Measurements from ENCODE around the gene GTPBP2. TPM values are rescaled to one million over a fixed set of nuclear protein-coding genes. Genes with fewer than 3 reads are reported as not detected.
A peak's percentile ranks its signal among the peaks of the same experiment; 100 is the strongest.

Gene GTPBP2
- total RNA-seq, 4 donors from 2014 or later: 23.7 to 67.6 (median 31.5) TPM

DNA sequence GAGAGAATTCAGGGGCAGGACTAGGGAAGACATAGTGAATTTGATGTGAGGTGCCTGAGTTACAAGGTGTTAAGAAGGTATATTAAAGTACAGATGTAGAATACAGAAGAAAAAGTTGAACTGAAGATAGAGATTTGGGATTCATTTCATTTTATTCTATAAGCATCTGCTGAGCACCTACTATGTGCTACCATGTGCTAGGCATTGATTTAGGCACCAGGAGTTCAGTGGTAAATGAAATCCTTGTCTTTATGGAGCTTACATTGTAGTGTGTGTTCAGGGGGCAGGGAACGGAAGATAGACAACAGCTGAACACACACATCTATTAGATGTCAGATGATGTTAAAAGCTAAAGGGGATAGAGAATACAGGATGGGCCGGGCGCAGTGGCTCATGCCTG, 18.5 kb upstream of the GTPBP2 start:
- Histone ChIP-seq H3K4me3 (no peak overlapping the region), H3K27ac (no peak overlapping the region), H3K4me1 (peaks cover 10% of the 10 kb centered on the region), H3K27me3 (no peaks in the 10 kb centered on the region), H3K9me3 (no peaks in the 10 kb centered on the region), H3K36me3 (no peaks in the 10 kb centered on the region)
- TF ChIP-seq, protein P1, sequence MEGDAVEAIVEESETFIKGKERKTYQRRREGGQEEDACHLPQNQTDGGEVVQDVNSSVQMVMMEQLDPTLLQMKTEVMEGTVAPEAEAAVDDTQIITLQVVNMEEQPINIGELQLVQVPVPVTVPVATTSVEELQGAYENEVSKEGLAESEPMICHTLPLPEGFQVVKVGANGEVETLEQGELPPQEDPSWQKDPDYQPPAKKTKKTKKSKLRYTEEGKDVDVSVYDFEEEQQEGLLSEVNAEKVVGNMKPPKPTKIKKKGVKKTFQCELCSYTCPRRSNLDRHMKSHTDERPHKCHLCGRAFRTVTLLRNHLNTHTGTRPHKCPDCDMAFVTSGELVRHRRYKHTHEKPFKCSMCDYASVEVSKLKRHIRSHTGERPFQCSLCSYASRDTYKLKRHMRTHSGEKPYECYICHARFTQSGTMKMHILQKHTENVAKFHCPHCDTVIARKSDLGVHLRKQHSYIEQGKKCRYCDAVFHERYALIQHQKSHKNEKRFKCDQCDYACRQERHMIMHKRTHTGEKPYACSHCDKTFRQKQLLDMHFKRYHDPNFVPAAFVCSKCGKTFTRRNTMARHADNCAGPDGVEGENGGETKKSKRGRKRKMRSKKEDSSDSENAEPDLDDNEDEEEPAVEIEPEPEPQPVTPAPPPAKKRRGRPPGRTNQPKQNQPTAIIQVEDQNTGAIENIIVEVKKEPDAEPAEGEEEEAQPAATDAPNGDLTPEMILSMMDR (IDR thresholded peaks at IDR 0.05): no peak
- no peak for TF ChIP-seq POLR2A (IDR thresholded peaks at IDR 0.05)
- TF ChIP-seq EP300 (IDR thresholded peaks at IDR 0.05): no peak
- no peak for TF ChIP-seq POLR2AphosphoS5 (IDR thresholded peaks at IDR 0.05)
- no peak for DNase-seq (ENCODE audit: low spot score in 2 of 2)
- WGBS: 100% methylated on average over 3 of the region's 3 CpGs

DNA sequence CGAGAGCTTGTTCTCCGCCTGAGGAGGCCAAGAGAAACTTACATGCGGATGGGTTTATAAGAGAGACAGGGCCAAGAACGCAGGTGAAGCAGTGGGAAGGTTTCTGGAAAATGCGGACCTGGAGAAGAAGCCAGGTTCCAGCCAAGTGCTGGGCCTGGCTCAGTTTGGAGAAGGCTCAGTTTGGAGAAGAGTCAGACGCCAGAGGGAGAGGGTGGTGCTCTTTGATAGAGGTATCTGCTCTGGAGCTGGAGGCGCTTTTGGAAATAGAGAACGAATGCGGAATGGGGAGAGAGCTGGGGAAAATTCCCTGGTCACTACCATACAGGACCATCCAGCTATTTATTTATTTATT, 16.5 kb upstream of the GTPBP2 start:
- no peak for TF ChIP-seq EP300 (IDR thresholded peaks at IDR 0.05)
- TF ChIP-seq, protein P1 (IDR thresholded peaks at IDR 0.05): no peak
- no peak for TF ChIP-seq POLR2A (IDR thresholded peaks at IDR 0.05)
- TF ChIP-seq POLR2AphosphoS5 (IDR thresholded peaks at IDR 0.05): no peak
- 7% methylated on average over 9 of the region's 9 CpGs for WGBS

DNA sequence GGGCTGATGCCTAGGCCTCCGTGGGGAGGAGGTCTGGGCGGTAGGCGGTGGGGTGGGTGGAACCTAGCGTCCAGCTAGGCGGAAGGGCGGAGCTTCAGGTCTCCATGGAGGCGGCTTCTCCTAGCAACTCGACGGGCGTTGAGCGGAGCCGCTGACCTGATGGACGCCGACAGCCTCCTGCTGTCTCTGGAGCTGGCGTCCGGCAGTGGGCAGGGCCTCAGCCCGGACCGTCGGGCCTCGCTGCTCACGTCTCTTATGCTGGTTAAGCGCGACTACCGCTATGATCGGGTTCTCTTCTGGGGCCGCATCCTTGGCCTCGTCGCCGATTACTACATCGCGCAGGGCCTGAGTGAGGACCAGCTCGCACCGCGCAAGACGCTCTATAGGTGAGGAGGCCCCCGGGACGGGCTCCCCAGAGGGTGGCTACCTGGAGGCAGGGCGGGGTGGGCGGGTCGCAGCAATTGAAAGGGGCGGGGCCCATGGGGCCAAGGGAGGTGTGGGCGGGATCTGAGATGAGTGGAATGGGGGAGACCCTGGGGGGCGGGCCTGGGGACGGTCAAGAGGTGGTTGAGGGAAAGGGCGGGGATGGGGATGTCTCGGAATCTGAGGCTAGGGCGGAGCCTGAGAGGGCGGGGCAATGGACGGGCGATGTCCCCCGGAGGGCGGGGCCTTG, 16.0 kb upstream of the GTPBP2 start, which contains the start of gene RSPH9:
TSS of gene RSPH9 (plus strand) at position 97 of the 673 bp plus-strand sequence. CDS start at position 160, 63 bp downstream.
- TF ChIP-seq EP300 (IDR thresholded peaks at IDR 0.05) (no peak), POLR2A (IDR thresholded peaks at IDR 0.05) (no peak), POLR2AphosphoS5 (IDR thresholded peaks at IDR 0.05) (no peak)
- TF ChIP-seq, protein P1 (IDR thresholded peaks at IDR 0.05): no peak
- Histone ChIP-seq H3K4me3 (peak within 1 kb of the TSS; percentile 45), H3K36me3 (peaks cover 17% of the 10 kb centered on the region), H3K27me3 (no peaks in the 10 kb centered on the region), H3K4me1 (peaks cover 10% of the 10 kb centered on the region), H3K27ac (no peak within 1 kb of the TSS), H3K9me3 (no peaks in the 10 kb centered on the region)
- WGBS: 8% methylated on average over 52 of the region's 52 CpGs
- DNase-seq (ENCODE audit: low spot score in 2 of 2): peak; percentile 81 to 87

More for the DNA sequence above, 16.5 kb upstream of the GTPBP2 start:
- DNase-seq (ENCODE audit: low spot score in 2 of 2): no peak
- H3K4me1 ChIP-seq: peaks cover 10% of the 10 kb centered on the region
- no peaks in the 10 kb centered on the region for H3K9me3 ChIP-seq
- H3K36me3 ChIP-seq: peaks cover 11% of the 10 kb centered on the region
- H3K27me3 ChIP-seq: no peaks in the 10 kb centered on the region
- H3K4me3 ChIP-seq: peak overlapping the region; percentile 45
- no peak overlapping the region for H3K27ac ChIP-seq

DNA sequence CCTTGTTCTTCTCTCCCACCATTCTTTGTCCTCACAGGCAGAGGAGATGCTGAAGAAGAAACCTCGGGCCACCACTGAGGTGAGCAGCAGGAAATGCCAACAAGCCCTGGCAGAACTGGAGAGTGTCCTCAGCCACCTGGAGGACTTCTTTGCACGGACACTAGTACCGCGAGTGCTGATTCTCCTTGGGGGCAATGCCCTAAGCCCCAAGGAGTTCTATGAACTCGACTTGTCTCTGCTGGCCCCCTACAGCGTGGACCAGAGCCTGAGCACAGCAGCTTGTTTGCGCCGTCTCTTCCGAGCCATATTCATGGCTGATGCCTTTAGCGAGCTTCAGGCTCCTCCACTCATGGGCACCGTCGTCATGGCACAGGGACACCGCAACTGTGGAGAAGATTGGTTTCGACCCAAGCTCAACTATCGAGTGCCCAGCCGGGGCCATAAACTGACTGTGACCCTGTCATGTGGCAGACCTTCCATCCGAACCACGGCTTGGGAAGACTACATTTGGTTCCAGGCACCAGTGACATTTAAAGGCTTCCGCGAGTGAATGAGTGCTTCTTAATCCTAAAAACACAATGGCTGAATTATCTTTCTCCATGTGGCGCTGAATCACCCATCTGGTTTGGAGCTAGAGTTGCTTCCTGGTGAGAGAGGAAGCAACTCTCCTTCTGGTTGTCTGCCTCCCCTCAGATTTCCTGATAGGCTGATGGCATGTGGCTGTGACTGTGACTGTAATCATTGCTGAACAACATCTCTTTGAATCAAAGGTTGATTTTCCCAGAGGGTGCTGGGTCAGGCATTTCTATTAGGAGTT, 11.1 kb upstream of the GTPBP2 start:
- H3K27me3 ChIP-seq: no peaks in the 10 kb centered on the region
- no peak for DNase-seq (ENCODE audit: low spot score in 2 of 2)
- peaks cover 38% of the 10 kb centered on the region for H3K4me1 ChIP-seq
- H3K9me3 ChIP-seq: no peaks in the 10 kb centered on the region
- H3K36me3 ChIP-seq: peaks cover 29% of the 10 kb centered on the region
- WGBS: 87% methylated on average over 16 of the region's 21 CpGs
- H3K4me3 ChIP-seq: no peak overlapping the region
- peak overlapping the region; percentile 7 for H3K27ac ChIP-seq
- no peak for TF ChIP-seq POLR2A (IDR thresholded peaks at IDR 0.05)
- TF ChIP-seq EP300 (IDR thresholded peaks at IDR 0.05): no peak
- TF ChIP-seq, protein P1 (IDR thresholded peaks at IDR 0.05): no peak
- TF ChIP-seq POLR2AphosphoS5 (IDR thresholded peaks at IDR 0.05): no peak

DNA sequence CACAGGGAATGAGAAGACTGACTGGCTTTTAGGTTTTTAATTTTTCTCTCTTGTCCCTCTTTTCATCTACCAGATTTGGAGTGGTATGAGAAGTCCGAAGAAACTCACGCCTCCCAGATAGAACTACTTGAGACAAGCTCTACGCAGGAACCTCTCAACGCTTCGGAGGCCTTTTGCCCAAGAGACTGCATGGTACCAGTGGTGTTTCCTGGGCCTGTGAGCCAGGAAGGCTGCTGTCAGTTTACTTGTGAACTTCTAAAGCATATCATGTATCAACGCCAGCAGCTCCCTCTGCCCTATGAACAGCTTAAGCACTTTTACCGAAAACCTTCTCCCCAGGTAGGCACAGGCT, 7.2 kb upstream of the GTPBP2 start:
- Histone ChIP-seq H3K4me1 (peaks cover 38% of the 10 kb centered on the region), H3K27me3 (no peaks in the 10 kb centered on the region), H3K36me3 (peaks cover 22% of the 10 kb centered on the region), H3K9me3 (no peaks in the 10 kb centered on the region), H3K27ac (peak overlapping the region; percentile 90), H3K4me3 (peak overlapping the region; percentile 88)
- 15% methylated on average over 7 of the region's 7 CpGs for WGBS
- DNase-seq (ENCODE audit: low spot score in 2 of 2): no peak
- TF ChIP-seq POLR2AphosphoS5 (IDR thresholded peaks at IDR 0.05) (no peak), EP300 (IDR thresholded peaks at IDR 0.05) (no peak), POLR2A (IDR thresholded peaks at IDR 0.05) (no peak)
- TF ChIP-seq, protein P1 (IDR thresholded peaks at IDR 0.05): no peak
